Glomerular visceral epithelial cell (primary cell): Measurements from ENCODE around the gene SLC9B1.
"Not testable (repeated sequence)": the region's sequence is repeated elsewhere in the genome, so short reads cannot be mapped to it uniquely, and the experiment has no call there.

ENCODE experiments used
- DNase-seq: peaks from one replicate; pipeline ENCODE4 v3.0.0-alpha.2; 2016; ENCODE audit errors: extremely low spot score

SLC9B1 gene

DNA sequence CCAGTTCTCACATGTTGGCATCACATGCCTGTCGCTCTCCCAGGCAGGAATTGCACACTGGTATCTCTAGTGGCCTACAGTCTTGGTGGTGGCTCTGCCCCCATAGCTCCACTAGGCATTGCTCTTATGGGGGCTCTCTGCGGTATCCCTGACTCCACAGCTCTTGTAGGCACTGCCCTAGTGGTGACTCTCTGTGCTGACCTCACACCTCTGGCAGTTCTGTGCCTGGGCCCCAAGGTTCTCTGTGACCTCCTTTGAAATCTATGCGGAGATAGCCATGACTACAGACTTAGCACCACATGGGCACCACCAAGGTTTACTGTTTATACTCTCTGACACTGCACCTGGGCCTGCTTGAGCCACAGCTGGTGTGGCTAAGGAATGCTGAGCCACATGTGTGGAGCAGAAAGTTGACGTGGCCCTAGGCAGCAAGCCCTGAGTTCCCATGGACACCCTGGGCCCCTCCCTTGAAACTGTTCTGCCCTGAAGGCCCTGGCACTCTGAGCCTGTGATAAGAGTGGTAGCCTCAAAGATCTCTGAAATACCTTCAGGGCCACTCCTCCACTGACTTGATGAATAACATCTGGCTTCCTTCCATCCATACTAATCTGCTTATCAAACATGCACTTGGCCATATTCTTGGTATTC lies 8.0 kb downstream of the SLC9B1 start:
- no peak for DNase-seq

DNA sequence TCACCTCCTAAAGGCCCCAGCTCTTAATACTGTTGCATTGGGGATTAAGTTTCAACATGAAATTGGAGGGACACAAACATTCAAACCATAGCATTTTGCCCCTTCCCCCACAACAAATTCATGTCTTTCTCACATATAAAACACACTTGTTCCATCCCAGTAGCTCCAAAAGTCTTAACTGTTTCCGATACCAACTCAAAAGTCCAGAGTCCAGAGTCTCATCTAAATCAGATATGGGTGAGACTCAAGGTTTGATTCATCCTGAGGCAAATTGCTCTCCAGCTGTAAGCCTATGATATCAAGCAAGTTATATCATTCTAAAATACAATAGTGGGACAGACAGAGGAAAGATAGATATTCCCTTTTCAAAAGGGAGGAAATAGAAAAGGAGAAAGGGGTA lies 8.7 kb downstream of the SLC9B1 start:
- DNase-seq = no peak

DNA sequence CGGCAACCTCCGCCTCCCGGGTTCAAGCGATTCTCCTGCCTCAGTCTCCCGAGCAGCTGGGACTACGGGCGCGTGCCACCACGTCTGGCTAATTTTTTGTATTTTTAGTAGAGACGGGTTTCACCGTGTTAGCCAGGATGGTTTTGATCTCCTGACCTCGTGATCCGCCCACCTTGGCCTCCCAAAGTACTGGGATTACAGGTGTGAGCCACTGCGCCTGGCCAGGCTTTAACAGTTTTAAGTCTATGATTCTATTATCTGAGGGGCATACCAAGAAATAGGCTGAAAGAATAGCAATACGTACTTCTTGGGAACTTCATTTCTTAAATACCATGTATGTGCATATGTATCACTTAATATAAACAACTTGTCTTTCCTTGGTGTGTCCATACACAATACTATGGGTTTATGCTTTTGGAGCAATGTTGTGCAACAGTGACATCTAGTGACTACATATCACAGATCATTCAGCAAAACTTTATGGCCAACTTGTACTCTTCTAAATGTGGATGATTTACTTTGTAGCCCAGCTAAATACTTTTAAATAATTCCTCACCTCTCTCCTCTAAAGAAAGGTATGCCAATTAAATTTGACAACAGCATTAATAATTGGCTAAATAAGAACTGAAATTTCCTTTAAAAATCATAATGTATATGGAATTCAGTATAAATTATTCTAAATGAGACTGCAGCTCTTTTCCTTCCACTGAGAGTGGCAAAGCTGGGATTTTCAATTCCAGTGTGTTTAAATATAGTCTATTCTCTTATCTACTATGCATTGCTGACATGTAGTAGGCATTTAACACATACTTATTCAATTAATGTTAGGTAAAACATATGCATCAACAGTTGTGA lies 10.4 kb downstream of the SLC9B1 start:
- peak; percentile 68 for DNase-seq

DNA sequence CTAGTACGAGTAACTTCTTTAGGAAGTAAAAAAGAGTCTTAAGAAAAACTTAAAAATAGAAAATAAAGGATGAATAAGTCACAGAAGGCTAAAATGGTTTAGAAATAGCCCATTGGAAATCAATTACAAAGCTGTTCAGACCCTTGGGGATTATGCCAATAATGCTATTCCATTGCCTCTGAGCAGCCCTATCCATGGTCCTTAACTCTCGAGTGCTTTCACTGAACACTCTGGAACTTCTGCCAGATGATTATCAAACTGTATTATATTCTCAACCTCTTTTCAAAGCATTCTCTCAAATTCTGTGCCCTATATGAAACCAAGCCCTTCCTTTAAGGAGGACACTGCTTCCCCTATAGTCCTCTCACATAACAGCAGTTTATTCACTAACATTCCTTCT lies 17.0 kb downstream of the SLC9B1 start:
- no peak for DNase-seq

DNA sequence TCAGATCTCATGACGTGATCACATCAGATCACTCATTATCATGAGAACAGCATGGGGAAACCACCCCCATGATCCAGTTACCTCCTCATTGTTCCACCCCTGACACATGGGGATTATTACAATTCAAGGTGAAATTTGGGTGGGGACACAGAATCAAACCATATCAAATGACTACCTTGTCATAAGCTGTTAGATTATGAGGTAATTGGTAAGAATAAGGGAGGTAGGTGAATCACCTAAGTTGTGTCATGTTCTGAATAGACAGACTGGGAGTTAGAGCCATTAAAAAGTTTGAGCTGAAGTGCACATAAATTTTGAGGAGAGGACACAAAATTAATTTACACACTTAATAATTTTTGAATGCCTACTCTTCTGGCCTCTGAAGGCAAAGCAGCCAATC lies 24.7 kb downstream of the SLC9B1 start:
- no peak for DNase-seq

DNA sequence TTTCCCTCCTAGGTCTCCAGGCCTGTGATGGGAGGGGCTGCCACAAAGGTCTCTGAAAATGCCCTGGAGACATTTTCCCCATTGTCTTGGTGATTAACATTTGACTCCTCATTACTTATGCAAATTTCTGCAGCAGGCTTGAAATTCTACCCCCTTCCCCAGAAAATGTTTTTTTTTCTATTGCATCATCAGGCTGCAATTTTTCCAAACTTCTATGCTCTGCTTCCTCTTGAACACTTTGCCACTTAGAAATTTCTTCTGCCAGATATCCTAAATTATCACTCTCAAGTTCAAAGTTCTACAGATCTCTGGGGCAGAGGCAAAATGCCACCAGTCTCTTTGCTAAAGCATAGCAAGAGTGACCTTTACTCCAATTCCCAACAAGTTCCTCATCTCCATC lies 25.5 kb downstream of the SLC9B1 start:
- DNase-seq = not testable (repeated sequence)

DNA sequence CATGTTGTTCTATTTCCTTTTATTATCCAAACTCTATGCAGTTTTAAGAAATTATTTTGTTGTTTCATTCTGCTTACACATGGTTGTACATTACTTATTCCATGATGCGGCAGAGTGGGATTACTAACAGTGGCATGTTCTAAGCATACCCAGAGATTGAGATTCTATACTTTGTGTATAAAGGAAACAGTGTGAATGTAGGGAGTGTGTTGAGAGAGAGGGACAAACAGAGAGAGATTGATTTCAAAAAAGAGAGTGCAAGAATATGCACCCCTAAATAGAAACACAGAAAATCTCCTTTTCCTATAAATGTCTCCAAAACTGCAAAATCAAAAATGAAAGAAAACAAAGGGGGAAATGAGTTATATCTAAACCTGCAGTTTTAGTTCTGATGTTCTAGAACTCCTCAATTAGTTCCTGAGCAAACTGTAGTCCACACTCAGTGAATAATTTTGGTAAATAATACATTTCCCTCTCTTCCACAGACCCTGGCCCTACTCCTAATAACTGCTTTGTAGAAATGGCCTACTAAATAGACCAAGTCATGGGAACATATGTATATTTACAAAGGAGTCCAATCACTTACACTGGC lies 31.0 kb downstream of the SLC9B1 start:
- DNase-seq = no peak

DNA sequence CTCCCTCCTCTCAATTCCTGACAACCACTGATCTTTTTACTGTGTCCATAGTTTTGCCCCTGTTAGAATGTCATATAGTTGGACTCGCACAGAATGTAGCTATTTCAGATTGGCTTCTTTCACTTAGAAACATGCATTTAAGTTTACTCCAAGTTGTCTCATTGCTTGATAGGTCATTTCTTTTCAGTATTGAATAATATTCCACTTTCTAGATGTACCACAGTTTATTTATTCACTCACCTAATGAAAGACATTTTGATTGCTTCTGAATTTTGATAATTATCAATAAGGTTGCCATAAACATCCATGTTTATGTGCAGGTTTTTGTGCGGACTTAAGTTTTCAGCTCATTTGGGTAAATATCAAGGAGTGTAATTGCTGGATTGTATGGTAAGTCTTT lies 38.5 kb downstream of the SLC9B1 start:
- DNase-seq = no peak

DNA sequence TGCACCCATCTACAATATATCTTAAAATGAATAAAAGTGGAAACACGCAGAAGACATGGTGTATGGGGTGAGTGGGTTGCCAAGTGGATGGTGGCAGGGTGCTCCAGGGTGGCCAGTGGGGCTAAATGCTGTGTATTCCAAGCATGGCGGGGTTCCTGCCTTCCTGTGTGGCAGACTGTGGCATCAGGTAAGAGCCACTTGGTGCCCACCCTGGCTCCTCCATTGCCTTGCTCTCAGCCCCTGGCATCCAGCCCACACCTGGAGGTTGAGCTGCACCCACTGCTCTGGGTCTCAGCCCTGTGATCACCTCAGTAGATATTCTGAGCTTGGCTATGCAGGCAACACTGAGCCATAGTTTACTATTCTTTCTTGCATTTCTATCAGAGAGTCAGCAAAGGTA lies 57.7 kb downstream of the SLC9B1 start:
- not testable (repeated sequence) for DNase-seq

DNA sequence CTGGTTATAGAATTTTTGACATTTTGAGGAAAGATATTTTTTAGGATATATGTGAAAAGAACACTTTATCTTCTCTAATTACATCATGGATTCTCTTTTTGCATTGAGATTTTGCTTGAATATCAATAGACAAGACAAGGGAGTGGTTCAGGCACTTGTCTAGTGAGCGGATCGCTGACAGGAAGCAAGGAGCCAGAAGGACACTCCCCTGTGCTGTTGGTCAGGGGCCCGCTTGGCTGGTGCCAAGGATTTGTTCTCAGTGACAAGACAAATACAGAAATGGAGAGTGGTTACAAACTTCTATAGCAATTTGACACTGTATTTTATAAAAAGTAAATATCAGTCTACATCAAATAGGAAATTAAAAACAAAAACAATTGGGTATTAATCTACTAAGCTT lies 60.0 kb downstream of the SLC9B1 start:
- no peak for DNase-seq

DNA sequence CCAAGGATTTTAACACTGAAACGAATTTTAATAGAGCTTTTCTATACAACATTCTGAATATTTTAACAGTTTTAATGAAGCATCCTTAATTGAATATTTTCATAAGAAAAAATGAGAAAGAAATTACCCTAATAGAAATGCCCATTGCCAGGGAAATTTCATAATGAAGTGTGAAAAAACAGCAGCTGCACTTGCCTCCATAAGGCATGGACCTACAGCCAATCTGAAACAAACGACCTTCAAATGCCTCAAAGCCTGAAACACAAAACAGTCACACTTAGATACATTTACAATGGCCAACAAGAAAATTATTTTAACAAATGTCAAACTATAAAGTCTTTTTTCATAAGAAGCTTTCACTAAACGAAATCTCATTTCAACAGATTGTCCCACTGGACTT lies 74.4 kb downstream of the SLC9B1 start:
- no peak for DNase-seq

DNA sequence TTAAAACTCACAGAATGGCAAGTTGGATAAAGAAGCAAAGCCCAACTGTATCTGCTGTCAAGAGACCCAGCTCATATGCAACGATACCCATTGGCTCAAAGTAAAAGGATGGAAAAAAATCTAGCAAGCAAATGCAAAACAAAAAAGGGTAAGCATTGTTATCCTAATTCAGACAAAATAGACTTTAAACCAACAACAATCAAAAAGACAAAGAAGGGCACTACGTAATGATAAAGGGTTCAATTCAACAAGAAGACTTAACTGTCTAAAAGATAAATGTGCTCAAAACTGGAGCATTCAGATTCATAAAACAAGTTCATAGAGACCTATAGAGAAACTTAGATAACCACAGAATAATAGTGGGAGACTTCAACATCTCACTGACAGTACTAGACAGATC lies 81.4 kb downstream of the SLC9B1 start:
- not testable (repeated sequence) for DNase-seq

DNA sequence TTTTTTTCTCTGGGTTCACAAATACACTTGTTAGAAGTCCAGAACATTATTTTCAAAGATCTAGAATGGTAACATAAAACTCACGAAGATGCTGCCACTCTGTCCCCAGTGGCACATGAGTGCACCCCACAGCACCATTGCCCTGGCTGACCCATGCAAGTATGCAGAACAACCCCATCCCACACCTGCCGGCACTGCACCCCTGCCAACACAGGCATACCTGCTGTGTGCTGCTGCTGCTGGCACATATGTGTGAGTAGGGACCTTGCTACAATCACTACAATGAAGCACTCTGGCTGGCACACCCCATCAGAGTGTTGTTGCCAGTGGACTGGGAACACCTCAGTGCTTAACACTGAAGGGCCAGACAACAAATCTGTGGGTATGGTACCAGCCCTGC lies 83.8 kb downstream of the SLC9B1 start:
- no peak for DNase-seq

DNA sequence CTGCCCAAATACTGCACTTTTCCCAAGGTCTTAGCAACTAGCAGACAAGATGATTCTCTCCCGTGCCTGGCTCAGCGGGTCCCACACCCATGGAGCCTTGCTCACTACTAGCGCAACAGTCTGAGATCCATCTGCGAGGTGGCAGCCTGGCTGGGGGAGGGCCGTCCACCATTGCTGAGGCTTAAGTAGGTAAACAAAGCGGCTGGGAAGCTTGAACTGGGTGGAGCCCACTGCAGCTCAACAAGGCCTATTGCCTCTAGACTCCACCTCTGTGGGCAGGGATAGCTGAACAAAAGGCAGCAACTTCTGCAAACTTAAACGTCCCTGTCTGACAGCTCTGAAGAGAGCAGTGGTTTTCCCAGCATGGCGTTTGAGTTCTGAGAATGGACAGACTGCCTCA lies 99.8 kb downstream of the SLC9B1 start:
- not testable (repeated sequence) for DNase-seq

DNA sequence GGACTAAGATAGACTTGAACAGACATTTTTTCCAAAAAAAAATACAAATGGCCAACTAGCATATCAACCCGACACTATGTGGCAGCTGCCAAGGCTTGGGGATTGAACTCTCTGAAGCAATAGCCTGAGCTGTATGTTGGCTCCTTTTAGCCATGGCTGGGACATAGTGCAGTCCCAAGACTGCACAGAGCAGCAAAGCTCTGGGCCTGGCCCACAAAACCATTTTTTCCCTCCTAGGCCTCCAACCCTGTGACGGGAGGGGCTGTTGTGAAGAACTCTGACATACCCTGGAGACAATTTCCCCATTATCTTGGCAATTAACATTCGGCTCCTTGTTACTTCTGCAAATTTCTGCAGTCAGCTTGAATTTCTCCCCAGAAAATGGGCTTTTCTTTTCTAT lies 100.6 kb downstream of the SLC9B1 start:
- no peak for DNase-seq

DNA sequence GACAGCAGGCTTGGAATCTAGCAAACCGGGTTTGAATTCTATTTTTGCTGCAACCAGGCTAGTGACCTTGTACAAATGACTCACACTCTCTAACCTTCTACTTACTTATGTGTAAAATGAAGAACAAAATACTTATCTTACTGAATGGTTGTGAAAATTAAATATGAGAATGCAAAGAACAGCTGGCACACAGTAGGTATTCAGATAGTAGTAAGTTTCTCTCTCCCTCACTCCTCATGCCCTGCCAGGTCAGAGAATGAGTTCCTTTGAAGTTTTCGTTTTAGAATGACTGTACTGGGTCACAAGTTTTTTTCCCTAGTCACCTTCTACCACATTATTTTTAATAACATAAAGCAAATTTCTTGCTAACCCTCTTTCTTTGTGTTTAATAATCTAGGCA lies 117.7 kb downstream of the SLC9B1 start:
- no peak for DNase-seq

DNA sequence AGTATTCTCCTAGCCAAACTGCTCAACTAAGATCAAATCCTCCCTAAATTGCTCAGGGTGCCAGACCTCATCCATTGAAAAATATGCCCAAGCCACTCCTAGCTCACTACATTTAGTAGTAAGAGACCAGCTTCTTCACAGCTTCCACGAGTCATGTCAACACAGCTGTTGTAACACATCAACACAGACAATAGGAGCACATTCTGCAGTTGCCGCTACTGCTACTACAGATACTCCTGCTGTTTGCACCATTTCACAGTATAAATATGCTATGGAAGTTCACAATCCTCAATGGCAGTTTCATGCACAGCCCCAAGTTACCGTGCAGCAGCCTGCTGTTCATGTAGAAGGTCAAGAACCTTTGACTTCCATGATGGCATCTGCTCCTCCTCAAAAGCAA lies 121.9 kb downstream of the SLC9B1 start:
- not testable (repeated sequence) for DNase-seq

DNA sequence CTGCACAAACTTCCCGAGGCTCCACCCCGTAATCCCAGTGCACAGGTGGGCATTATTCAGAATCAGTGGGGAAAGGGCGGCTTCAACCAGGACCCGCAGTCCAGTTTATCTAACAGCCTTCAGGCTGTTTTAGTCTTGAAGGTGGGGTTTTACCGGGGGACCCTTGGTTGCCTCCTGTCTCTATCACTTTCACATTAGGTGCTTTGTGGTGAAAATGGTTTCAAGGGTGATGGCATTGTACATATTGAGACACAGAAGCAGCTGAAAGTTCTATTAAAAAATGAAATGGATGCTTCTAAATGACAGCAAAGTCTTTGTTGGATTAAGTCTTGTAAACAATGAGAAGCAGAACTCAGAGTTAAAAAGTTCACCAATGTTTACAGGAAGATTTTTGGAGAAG lies 123.0 kb downstream of the SLC9B1 start:
- not testable (repeated sequence) for DNase-seq

DNA sequence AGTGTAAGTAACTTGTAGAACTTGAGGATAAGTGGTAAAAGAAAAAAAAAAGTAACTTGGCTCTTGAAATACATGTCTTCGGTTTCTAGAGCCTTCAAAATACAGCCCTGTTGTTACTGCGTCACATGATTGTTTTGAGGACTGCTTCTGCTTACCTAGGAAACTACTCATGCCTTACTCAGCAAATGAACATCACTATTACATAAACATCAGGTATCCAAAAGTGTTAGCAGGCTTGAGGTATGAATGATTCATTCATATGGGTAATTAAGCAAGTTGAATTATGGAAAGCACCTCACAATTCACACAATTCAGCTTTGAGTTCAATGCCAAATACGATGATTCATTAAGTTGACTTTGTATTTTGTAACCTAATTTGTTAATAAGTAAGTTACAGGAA lies 129.6 kb downstream of the SLC9B1 start:
- DNase-seq = peak; percentile 30

DNA sequence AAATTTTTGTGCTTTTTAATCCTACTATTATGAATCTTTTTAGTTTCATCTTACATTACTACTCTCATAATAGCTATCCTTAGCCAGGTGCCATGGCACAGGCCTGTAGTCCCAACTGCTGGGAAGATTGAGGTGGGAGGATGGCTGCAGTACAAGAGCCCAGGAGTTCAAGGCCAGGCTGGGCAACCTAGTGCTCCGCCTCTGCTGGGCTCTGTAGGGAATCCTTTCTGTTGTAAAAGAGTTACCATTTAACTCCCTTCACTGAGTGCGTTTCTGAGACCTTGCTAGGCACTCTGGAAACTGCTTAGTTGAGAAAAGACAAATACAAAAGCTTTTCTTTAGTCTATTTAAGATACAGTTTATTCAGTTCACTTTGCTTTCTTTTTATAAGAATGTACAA lies 130.9 kb downstream of the SLC9B1 start:
- not testable (repeated sequence) for DNase-seq

DNA sequence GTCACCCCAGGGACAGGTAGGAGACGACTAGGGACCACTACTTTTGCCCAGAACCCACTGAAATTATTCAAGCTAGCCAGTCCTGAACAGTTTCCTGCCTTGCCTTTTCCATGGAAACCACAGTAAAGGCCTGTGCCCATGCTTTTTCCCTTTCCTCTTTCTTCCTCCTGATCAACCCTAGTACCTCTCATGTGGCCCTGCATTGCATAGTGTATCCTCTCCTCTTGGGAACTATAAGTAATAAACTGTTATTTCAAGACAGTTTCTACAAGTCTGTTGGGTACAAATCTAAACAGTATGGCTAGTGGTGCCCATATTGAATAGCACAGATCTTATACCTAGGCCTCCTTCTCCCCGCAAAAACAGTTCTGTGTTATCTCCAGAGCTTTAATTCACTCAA lies 136.2 kb downstream of the SLC9B1 start:
- DNase-seq = no peak

DNA sequence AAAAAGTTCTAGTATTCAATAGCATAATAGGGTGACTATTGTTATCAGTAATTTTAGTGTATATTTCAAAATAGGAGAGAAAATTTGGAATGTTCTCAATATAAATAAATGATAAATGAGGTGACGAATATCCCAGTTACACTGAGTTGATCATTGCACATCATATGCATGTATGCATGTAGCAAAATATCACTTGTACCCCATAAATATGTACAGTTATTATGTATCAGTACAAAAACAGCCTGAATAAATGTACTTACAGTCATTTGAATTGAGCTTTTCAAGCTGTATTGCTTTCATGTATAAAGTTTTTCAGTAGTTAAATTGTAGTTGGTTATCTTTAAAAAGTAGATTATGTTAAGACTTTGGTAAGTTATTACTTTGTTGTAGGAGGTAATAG lies 138.2 kb downstream of the SLC9B1 start:
- no peak for DNase-seq

DNA sequence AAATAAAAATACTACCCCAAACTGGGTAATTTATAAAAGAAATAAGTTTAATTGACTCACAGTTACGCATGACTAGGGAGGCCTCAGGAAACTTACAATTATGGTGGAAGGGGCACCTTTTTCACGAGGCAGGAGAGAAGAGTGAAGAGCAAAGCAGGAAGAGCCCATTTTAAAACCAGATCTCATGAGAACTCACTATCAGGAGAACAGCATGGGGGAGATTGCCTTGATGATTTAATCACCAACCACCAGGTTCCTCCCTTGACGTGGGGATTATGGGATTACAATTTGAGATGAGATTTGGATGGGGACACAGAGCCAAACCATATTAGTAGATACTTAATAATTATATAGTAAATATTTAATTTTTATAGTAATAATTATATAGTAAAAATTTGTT lies 140.6 kb downstream of the SLC9B1 start:
- DNase-seq = no peak
